Skeletal muscle tissue (tissue), 4 donors: ENCODE results near the gene WDR70. TPM values are rescaled to one million over a fixed set of nuclear protein-coding genes. Genes with fewer than 3 reads are reported as not detected.

Experiments
- H3K27ac ChIP-seq: one replicate; pipeline ENCODE4 v1.7.0; 2013; ENCODE audit warnings: mild to moderate bottlenecking, low read depth, low read length, inconsistent platforms
- H3K27me3 ChIP-seq, 3 donors: one replicate each; pipeline ENCODE4 v1.7.0; 2013; ENCODE audit warnings: low read length in 3 of 3; ENCODE audit not compliant: control insufficient read depth in 3 of 3, insufficient read depth in 3 of 3
- H3K36me3 ChIP-seq, 3 donors: one replicate each; pipeline ENCODE4 v1.7.0; 2013; ENCODE audit warnings: low read length in 3 of 3; ENCODE audit not compliant: control insufficient read depth in 3 of 3, insufficient read depth in 3 of 3
- H3K4me1 ChIP-seq, 3 donors: one replicate each; pipeline ENCODE4 v1.7.0; 2013; ENCODE audit warnings: low read length in 3 of 3, mild to moderate bottlenecking in 3 of 3; ENCODE audit not compliant: control insufficient read depth in 3 of 3, insufficient read depth in 3 of 3
- H3K4me3 ChIP-seq, 3 donors: one replicate each; pipeline ENCODE4 v1.7.0; 2013; ENCODE audit warnings: low read length in 3 of 3
- H3K9ac ChIP-seq, 3 donors: one replicate each; pipeline ENCODE4 v1.7.0; 2013; ENCODE audit warnings: low read length in 3 of 3, mild to moderate bottlenecking in 3 of 3, moderate library complexity in 2 of 3, low read depth in 1 of 3
- H3K9me3 ChIP-seq, 3 donors: one replicate each; pipeline ENCODE4 v1.7.0; 2013; ENCODE audit warnings: low read length in 3 of 3; ENCODE audit not compliant: control insufficient read depth in 3 of 3
- total RNA-seq: library from RNA; depleted of rRNA; stranded (reverse); fragments of >200 nt; gene quantifications from one replicate; pipeline ENCODE4 v1.2.3, GENCODE V29; 2014
- donor health status: Osteomylitis.

WDR70 gene
- total RNA-seq, 1 donor from 2014 or later = 23.0 TPM

GRCh38 chr5:37532976-37533740, 154.0 kb downstream of the WDR70 start:
- Histone ChIP-seq H3K36me3 (peaks cover 0 to 3% (median 3%) of the 10 kb centered on the region in 3 donors), H3K4me1 (no peaks in the 10 kb centered on the region), H3K27ac (no peak overlapping the region), H3K27me3 (no peaks in the 10 kb centered on the region), H3K9ac (no peak overlapping the region), H3K4me3 (no peak overlapping the region), H3K9me3 (no peaks in the 10 kb centered on the region)

GRCh38 chr5:37533851-37534250, 154.7 kb downstream of the WDR70 start:
- Histone ChIP-seq H3K4me1 (no peaks in the 10 kb centered on the region), H3K9me3 (no peaks in the 10 kb centered on the region), H3K4me3 (no peak overlapping the region), H3K27ac (no peak overlapping the region), H3K9ac (no peak overlapping the region), H3K27me3 (no peaks in the 10 kb centered on the region), H3K36me3 (peaks cover 0 to 3% (median 3%) of the 10 kb centered on the region in 3 donors)

- H3K4me3 ChIP-seq = no peak overlapping the region
- H3K36me3 ChIP-seq = no peaks in the 10 kb centered on the region
- no peak overlapping the region for H3K9ac ChIP-seq
- H3K27ac ChIP-seq = no peak overlapping the region
- no peaks in the 10 kb centered on the region for H3K9me3 ChIP-seq
- H3K4me1 ChIP-seq = no peaks in the 10 kb centered on the region
- no peaks in the 10 kb centered on the region for H3K27me3 ChIP-seq
Measured at GRCh38 chr5:37539459-37539858, 160.3 kb downstream of the WDR70 start.

GRCh38 chr5:37543216-37543615, 164.1 kb downstream of the WDR70 start:
- no peaks in the 10 kb centered on the region for H3K27me3 ChIP-seq
- no peak overlapping the region for H3K9ac ChIP-seq
- no peaks in the 10 kb centered on the region for H3K4me1 ChIP-seq
- H3K9me3 ChIP-seq = no peaks in the 10 kb centered on the region
- no peak overlapping the region for H3K4me3 ChIP-seq
- no peaks in the 10 kb centered on the region for H3K36me3 ChIP-seq
- H3K27ac ChIP-seq = no peak overlapping the region

GRCh38 chr5:37549411-37549810, 170.3 kb downstream of the WDR70 start:
- Histone ChIP-seq H3K4me1 (peaks cover 0 to 5% (median 0%) of the 10 kb centered on the region in 3 donors), H3K36me3 (no peaks in the 10 kb centered on the region), H3K27ac (no peak overlapping the region), H3K9me3 (no peaks in the 10 kb centered on the region), H3K27me3 (no peaks in the 10 kb centered on the region), H3K4me3 (no peak overlapping the region), H3K9ac (no peak overlapping the region)

GRCh38 chr5:37552161-37552560, 173.0 kb downstream of the WDR70 start:
- Histone ChIP-seq H3K27me3 (no peaks in the 10 kb centered on the region), H3K9me3 (no peaks in the 10 kb centered on the region), H3K9ac (no peak overlapping the region), H3K36me3 (no peaks in the 10 kb centered on the region), H3K4me1 (peaks cover 0 to 5% (median 0%) of the 10 kb centered on the region in 3 donors), H3K27ac (no peak overlapping the region), H3K4me3 (no peak overlapping the region)

GRCh38 chr5:37552770-37553719, 173.9 kb downstream of the WDR70 start:
- H3K36me3 ChIP-seq = no peaks in the 10 kb centered on the region
- H3K27ac ChIP-seq = no peak overlapping the region
- H3K27me3 ChIP-seq = no peaks in the 10 kb centered on the region
- peaks cover 0 to 5% (median 0%) of the 10 kb centered on the region in 3 donors for H3K4me1 ChIP-seq
- H3K9me3 ChIP-seq = no peaks in the 10 kb centered on the region
- H3K9ac ChIP-seq = no peak overlapping the region
- no peak overlapping the region for H3K4me3 ChIP-seq

- H3K4me3 ChIP-seq = no peak overlapping the region
- no peaks in the 10 kb centered on the region for H3K9me3 ChIP-seq
- no peaks in the 10 kb centered on the region for H3K27me3 ChIP-seq
- no peak overlapping the region for H3K9ac ChIP-seq
- peaks cover 0 to 5% (median 0%) of the 10 kb centered on the region in 3 donors for H3K4me1 ChIP-seq
- H3K36me3 ChIP-seq = no peaks in the 10 kb centered on the region
- no peak overlapping the region for H3K27ac ChIP-seq
Measured at GRCh38 chr5:37553720-37554404, 174.7 kb downstream of the WDR70 start.

GRCh38 chr5:37554405-37554739, 175.3 kb downstream of the WDR70 start:
- Histone ChIP-seq H3K9ac (no peak overlapping the region), H3K36me3 (no peaks in the 10 kb centered on the region), H3K27me3 (no peaks in the 10 kb centered on the region), H3K4me3 (no peak overlapping the region), H3K27ac (no peak overlapping the region), H3K4me1 (peaks cover 0 to 5% (median 0%) of the 10 kb centered on the region in 3 donors), H3K9me3 (no peaks in the 10 kb centered on the region)
